Spleen (tissue), 7 donors: ENCODE data around the gene DSCAML1.

Source experiments
- POLR2A ChIP-seq, 3 donors: fragments of 450-650 bp; IDR thresholded peaks; one replicate each; pipeline ENCODE4 v1.5.1; 2017; ENCODE audit warnings: antibody characterized with exemption in 3 of 3, mild to moderate bottlenecking in 1 of 3
- POLR2AphosphoS5 ChIP-seq, 3 donors: sonication (generic); formaldehyde crosslinking; IDR thresholded peaks; one replicate each; pipeline ENCODE4 v1.5.1; 2017; ENCODE audit warnings: antibody characterized with exemption in 3 of 3
- TF ChIP-seq, protein P1 (sequence below), 11 experiments: fragments of 200-600 bp in 7 of 11; fragments of 450-650 bp in 4 of 11; sonication (generic) in 4 of 11; IDR thresholded peaks in 8 of 11; conservative IDR thresholded peaks in 3 of 11; 1 replicate in 7 of 11; 2 replicates in 4 of 11; pipeline versions ENCODE4 v1.4.0 to v1.8.0; 2016 to 2021; ENCODE audit warnings: antibody characterized with exemption in 11 of 11, inconsistent platforms in 4 of 11, mild to moderate bottlenecking in 1 of 11
- donor health status: DM: no; HTN: no; CAD: no; lungs with moderate emphysema.
- donor health status: DM: no; HTN: no; CAD: no.
- donor health status: DM: no; HTN: no; CAD: no.

DNA sequence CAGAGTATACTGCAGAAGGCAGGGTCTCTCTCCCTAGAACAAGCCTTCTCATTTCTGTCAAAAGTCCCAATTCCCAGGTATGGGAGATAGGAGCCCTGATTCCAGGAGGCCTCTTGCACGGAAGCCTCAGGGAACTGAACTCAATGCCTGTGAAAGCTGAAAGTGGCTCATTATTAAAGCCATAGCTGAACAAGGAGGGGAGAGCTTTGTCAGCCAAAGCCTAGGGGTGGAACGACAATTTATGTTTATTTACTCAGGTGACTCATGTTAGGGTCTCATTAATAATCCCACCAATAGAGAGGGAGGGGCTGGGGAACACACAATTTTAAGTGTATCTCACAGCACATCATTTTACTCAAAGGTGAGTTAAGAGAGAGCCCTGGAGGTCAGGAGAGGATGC, 44.9 kb downstream of the DSCAML1 start:
- TF ChIP-seq, protein P1, sequence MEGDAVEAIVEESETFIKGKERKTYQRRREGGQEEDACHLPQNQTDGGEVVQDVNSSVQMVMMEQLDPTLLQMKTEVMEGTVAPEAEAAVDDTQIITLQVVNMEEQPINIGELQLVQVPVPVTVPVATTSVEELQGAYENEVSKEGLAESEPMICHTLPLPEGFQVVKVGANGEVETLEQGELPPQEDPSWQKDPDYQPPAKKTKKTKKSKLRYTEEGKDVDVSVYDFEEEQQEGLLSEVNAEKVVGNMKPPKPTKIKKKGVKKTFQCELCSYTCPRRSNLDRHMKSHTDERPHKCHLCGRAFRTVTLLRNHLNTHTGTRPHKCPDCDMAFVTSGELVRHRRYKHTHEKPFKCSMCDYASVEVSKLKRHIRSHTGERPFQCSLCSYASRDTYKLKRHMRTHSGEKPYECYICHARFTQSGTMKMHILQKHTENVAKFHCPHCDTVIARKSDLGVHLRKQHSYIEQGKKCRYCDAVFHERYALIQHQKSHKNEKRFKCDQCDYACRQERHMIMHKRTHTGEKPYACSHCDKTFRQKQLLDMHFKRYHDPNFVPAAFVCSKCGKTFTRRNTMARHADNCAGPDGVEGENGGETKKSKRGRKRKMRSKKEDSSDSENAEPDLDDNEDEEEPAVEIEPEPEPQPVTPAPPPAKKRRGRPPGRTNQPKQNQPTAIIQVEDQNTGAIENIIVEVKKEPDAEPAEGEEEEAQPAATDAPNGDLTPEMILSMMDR (IDR thresholded peaks at IDR 0.05 in 8 of 11, conservative IDR thresholded peaks at IDR 0.05 in 3 of 11) = no peak
- no peak for TF ChIP-seq POLR2A (IDR thresholded peaks at IDR 0.05)
- TF ChIP-seq POLR2AphosphoS5 (IDR thresholded peaks at IDR 0.05) = no peak
